Anterior cingulate cortex (tissue), 58 donors: ENCODE data around the gene LRP10.
A peak's percentile ranks its signal among the peaks of the same experiment; 100 is the strongest.
"Not testable (repeated sequence)": the region's sequence is repeated elsewhere in the genome, so short reads cannot be mapped to it uniquely, and the experiment has no call there.

ENCODE experiments used
- DNase-seq, 58 donors: peaks; one replicate each; lab custom pipeline; 2025; lab: John Stamatoyannopoulos, UW

The LRP10 gene

DNA sequence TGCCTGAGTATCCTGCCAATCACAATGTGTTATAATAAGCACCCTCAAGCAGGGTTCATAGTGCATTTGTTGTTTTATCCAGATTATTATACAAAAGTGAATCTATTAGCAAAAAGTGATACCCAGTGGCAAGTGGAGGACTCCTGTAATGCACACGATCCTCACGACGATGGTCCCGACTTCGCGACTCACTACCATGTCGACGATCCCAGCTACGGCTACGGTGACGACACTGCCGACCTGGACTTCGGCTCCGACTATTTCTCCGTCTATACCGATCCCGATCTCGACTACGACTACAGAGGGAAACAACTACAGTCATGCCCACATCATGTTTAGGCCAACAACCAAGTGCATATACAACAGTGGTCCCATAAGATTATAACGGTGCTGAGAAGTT lies 34.5 kb downstream of the LRP10 start:
- DNase-seq: no peak

DNA sequence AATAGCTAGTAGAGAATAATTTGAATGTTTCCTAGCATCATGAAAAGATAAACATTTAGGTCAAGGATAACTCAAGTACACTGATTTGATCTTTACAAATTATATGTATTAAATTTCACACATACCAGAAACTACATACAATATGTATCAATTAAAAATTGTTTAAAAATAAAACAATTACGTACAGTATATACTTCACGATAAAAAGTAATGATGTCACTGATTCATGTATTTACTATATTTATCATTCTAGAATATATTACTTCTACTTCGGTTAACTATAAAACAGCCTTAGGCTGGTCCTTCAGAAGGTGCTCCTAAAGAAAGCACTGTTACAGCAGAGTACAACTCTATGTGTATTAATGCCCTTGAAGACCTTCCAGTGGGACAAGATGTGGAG lies 35.9 kb downstream of the LRP10 start:
- no peak for DNase-seq

DNA sequence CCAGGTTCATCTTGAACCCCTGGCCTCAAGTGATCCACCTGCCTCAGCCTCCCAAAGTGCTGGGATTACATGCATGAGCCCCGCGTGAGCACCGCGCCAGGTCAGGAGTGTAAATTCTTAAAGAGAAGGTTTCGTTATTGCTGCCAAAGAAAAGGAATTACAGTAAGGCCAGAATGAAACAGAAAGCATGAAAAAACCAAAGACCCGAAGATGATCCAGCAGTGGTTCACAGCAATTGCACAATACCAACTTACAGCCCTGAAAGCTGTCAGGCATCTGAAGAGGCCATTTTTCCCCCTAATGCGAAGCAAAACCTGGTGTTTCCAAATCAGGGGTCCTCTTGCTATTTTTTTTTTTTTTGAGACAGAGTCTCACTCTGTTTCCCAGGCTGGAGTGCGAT lies 37.1 kb downstream of the LRP10 start:
- no peak for DNase-seq

DNA sequence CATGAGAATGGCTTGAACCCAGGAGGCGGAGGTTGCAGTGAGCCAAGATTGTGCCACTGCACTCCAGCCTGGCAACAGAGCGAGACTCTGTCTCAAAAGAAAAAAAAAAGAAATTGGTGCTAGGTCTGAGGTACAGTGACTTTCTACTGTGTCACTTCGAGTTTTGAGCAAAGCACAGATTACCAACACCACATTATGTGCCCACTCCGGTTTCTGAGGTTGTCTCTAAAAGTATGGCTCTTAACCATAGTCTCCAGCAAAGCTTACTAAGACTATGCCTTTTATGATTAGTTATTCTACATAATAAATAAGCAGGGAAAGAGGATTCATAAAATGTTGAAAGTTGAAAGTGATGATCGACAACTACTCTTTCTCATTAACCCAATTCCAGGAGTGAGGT lies 39.4 kb downstream of the LRP10 start:
- no peak for DNase-seq

DNA sequence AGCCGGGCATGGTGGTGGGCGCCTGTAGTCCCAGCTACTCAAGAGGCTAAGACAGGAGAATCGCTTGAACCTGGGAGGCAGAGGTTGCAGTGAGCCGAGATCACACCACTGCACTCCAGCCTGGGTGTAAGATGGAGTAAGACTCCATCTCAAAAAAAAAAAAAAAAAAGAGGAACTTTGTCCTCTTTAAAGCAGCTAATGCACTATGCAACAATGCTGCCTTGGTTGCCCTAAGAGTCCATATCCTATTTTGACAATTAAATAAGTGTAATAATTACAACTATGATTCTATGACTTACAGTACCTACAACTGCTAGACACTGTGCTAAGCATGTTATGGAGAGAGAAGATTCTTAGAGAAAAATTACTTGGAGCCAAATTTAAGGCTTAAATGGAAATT lies 43.3 kb downstream of the LRP10 start:
- not testable (repeated sequence) for DNase-seq

DNA sequence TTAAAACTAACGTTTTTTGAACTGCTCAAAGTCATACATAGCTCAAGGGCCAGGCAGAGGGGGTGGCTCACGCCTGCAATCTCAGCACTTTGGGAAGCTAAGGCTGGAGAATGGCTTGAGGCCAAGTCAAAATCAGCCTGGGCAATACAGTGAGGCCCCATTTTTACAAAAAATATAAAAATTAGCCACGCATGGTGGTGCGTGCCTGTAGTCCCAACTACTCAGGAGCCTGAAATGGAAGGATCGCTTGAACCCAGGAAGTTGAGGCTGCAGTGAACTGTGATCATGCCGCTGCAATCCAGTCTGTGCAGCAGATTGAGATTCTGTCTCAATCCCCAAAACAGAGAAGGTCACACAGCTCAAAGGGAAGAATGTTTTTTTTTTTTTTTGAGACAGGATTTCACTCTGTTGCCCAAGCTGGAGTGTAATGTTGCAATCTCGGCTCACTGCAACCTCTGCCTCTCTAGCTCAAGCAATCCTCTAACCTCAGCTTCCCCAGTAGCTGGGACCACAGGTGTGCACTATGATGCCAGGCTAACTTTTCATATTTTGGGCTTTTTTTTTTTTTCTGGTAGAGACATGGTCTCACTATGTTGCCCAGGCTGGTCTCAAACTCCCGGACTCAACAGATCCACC lies 44.5 kb downstream of the LRP10 start:
- DNase-seq: no peak

DNA sequence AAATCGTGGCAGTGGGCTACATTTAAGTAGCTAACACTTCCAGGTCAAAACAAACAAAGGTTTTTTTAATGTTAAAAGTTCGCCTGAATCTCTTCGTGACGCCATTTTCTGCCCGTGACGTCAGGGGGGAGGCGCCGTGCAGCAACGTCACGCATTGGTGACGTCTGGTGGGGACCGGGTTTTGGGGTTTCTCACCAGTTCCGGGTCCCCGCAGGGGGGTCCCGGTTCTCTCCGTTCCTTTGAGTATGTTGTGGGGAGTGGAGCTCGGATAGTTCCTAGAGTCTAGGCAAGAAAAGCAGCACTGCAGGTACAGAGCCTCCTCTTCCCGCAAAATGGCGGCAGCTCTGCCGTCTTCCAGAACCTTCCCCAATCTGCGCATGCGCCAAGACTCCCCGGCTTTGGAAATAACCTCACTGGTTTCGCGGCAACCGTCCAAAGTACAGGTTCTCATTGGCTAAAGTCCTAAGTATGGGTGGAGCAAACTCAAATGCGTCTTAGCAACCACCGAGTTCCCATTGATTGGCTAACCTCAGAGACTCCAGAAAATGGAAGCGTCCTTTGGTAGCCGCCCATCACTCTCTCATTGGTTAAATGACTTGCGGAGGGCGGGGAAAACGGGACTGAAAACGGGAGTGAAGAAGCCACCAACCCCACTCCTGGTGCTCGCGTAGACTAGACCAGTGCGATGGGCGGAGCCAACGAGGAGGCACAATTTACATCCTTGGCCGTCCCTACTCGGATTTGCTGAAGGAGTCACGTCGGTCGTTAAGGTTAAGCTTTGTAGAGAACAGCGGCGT lies 47.5 kb downstream of the LRP10 start, which contains the start of gene RBM23:
Gene RBM23, minus strand, starts transcription at position 346 of the 797 bp plus-strand sequence.
- DNase-seq: peak; percentile 87 to 100 (median 98)

DNA sequence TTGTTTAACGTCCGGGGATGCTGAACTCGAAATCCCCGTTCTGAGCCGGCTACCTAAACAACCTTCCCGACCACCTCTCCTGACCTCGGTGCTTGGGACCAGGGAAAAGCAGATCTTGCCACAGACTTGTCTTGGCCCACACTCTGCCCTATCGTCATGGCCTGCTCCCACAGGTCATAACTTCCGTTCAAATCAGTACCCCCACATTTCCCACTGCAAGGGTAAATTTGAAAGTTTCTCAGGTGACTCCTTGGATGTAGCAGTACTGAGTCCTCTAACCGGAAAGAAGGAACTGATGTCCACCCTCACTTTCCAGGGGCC lies 48.0 kb downstream of the LRP10 start:
- no peak for DNase-seq

DNA sequence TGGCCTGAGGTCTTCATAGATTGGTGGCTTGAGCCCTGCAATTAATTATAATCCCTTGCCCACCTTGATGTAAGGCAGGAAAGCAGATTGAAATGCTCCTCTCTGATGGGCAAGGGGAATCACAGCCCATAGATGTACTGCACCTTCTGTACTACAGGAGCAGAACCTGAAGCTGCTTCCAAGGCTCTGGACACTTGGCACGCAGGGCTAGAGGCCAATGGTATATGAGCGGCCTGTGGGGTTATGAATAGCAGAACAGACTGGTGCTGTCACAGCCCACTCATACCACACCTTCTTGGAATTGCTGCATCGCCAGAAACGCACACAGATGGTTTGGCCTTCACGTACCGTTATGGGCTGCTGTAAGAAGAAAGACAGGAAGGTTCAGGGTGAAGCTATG lies 49.2 kb downstream of the LRP10 start:
- no peak for DNase-seq

DNA sequence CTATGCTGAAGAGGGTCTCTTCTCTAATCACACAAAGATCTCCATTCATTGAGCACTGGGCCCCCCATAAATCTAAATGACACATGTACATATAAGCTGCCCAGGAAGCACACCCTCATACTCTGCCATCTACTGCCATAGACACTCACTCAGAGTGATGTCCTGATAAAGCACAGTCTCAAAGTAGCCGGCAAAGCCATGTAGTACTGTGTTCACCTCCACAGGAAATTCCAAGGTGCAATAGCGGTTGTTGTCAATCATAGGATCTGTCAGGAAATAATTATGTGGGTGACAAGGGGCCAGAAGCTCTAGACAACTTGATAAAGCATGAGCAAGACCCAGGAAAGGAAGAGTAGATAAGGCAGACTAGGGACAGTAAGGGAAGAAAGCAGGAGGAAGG lies 50.8 kb downstream of the LRP10 start:
- no peak for DNase-seq

DNA sequence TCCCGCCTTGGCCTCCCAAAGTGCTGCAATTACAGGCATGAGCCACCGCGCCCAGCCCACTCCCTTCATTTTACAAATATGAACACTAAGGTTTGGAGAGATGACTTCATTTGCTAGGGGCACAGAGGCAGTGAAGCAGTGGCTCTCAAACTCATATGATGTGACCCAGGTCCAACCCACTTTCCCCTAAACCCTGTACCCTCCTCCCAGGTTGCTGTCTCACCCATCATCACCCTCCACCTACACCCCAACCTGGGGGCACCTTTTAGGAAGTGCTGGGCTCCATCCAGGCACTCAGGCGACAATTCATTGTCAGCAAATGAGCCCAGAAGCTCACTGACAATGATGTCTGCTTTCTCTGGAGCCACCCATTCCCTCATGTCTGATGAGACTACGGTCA lies 52.2 kb downstream of the LRP10 start:
- no peak for DNase-seq

DNA sequence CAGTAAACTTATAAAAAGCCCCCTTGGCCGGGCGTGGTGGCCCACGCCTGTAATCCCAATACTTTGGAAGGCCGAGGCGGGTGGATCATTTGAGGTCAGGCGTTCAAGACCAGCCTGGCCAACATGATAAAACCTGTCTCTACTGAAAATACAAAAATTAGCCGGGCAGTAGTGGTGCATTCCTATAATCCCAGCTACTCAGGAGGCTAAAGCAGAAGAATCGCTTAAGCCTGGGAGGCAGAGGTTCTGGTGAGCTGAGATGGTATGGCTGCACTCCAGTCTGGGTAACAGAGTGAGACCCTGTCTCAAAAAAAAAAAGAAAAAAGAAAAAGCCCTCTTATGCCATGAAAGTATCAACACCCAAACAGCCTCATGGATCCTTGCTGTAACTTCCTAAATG lies 54.0 kb downstream of the LRP10 start:
- DNase-seq: no peak

DNA sequence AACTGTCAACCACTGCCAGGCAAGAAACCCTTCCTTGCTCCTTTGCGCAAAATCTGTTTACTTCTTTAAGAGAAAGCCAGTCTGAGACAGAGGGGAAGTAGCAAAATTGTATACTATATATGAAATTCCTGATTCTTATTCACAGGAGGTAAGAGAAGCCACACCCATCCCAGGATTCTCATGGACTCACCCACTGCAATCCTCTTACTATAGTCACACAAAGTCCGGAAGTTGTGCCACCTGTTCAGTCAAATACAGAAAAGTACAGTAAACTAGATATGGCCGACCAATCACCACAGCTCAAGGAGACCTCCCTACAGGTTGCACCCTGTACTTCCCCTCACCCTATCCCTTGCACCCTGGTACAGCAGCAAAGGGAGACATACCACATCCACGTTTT lies 54.8 kb downstream of the LRP10 start:
- no peak for DNase-seq

DNA sequence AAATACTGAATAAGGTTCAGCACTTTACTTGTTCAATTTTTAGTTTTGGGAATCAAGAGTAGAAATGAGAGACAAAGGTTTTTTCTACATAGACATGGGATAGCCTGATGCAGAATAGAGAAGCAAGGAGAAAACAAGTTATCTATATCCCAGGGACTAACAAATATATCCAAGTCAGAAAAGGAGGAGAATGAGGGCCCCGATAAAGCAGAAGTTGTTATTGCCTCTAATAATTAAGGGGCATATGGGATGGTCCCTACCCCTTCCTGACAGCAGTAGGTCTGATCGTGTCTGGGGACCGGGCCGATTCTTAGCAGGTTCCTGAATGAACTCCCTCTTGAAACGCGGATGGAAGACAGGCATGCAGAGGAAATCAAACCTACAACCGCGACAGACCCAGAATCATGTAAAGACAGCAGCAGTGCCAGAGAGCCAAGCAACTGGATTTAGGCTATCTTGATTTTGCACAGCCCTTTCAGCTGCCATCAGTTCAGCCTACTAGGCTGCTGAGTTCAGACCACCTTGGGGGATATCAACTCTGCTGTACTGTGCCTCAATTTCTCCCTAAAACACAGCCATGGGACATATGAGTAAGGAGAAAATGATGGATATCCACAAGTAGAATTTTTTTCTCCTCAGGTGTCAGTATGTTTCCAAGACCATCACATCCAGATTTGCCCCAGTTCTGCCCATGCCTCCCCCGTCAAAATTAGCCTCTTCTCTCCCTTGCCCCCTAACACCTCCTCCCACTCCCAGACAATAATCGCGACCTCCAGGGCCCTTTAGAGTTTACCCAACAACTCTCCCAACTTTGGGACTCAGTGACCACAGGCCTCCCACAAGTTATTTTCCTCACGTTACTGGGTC lies 56.9 kb downstream of the LRP10 start:
- peak in 2 of 58 donors; percentile 3 to 10 for DNase-seq

DNA sequence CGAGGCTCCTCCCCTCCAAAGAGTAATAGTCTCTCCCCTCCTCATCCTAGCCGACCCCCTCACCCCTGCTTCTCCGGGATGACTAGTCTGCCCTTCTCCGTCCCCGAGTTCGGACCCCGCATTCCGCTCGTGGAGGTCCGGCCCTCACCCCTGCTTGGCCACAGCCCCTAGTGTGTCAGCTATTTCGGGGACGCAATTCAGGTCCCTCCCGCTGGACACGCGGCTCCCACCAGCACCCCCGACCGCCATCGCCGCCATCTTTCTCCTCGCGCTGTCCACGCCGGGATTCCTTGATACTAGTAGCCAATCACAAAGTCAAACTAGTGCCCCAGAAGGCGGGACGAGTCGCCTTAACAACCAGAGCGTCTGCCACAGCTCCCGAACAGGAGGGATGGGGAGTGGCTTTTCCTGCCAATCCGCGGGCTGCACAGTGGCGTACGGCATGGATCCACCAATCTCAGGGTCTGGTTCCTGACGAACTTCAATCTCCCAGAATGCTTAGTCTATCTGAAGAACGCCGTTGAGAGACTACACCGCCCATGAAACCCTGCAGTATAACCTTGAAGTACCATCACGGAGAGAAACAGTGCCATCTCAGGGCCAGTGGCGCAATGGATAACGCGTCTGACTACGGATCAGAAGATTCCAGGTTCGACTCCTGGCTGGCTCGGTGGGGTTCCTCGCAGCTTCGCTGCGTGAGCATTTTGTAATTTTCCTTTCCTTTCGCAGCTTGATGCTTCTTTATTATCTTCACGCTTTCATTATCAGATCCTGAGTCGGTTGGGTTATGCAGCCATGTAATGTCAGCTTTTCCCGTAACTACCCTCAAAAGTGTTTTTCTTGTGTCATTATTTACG lies 57.8 kb downstream of the LRP10 start, which contains the start of gene PRMT5:
Gene PRMT5, minus strand, starts transcription at position 273 of the 857 bp plus-strand sequence. Its CDS starts 15 bp downstream, at position 258.
- peak; percentile 78 to 100 (median 98) for DNase-seq

DNA sequence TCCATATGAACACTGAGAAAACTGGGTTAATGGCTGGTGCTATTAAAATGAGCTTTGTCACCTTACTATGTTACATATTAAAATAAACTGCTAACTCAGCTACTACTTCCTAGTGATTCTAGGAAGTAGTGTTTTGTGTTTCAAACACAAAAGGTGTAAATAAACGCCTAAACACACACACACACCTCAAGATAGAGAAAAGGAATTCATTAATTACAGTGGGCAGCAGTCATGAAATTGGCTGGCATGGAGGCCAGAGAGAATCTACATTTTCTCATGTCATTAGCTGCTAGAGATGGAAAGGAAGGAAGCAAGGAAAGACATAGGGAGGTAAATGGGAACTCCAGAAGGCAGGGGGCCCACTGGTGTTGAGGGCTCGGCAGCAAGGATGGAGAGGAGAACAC lies 58.4 kb downstream of the LRP10 start:
- DNase-seq: peak in 1 of 58 donors; percentile 44
